Measurements from ENCODE around the gene AK5. TPM values are rescaled to one million over a fixed set of nuclear protein-coding genes. Genes with fewer than 3 reads are reported as not detected.

AK5 gene
- total and polyA plus RNA-seq, 2 of the 4 experiments (the other 2 are of a cell fraction), result 22.5 to 25.8 TPM

GRCh38 chr1:77504986-77505385 lies 223.2 kb downstream of the AK5 start:
- Histone ChIP-seq H3K56ac (ENCODE audit: extremely low read depth, insufficient read depth, low read length) (no peak overlapping the region), H3K4me3 (ENCODE audit: insufficient read depth, low read depth, low read length) (no peak overlapping the region), H3K9ac (ENCODE audit: low read depth, low read length) (no peak overlapping the region), H3K18ac (ENCODE audit: low read depth, low read length) (no peak overlapping the region; the same call in 1 of the 2 replicates), H3K23ac (ENCODE audit: low read depth, low read length) (no peak overlapping the region), H3K14ac (replicated peaks; ENCODE audit: low read depth, low read length) (0 out of 2 replicates have a peak overlapping the region, but pooled peaks have one; percentile 5), H3K9me3 (ENCODE audit: control insufficient read depth, insufficient read depth, low read length) (no peaks in the 10 kb centered on the region), H3K9me1 (ENCODE audit: insufficient read depth, low read length) (peaks cover 8% of the 10 kb centered on the region; the same call in 1 of the 2 replicates), H3K4ac (ENCODE audit: low read depth, low read length) (peak overlapping the region; percentile 57; the same call in 1 of the 2 replicates), H3K79me1 (ENCODE audit: low read depth in 1 of 2, low read length in 2 of 2) (peaks cover 0 to 15% of the 10 kb centered on the region in 2 experiments; a peak in 2 of 4 replicates), H3K27me3 (ENCODE audit: control insufficient read depth, insufficient read depth, low read length) (no peaks in the 10 kb centered on the region), H2BK20ac (ENCODE audit: low read depth, low read length) (no peak overlapping the region), H3K4me1 (ENCODE audit: control insufficient read depth, insufficient read depth, low read length) (peaks cover 7% of the 10 kb centered on the region), H3K4me2 (ENCODE audit: low read depth, low read length) (no peak overlapping the region), H4K20me1 (ENCODE audit: insufficient read depth, low read length) (no peaks in the 10 kb centered on the region), H4K5ac (ENCODE audit: low read depth, low read length) (no peak overlapping the region; the same call in 1 of the 2 replicates), H2BK15ac (ENCODE audit: low read depth, low read length) (peak overlapping the region; percentile 74; the same call in 1 of the 3 replicates), H4K91ac (ENCODE audit: insufficient read depth, low read depth, low read length) (peak overlapping the region; percentile 51; the same call in 1 of the 2 replicates), H2BK120ac (ENCODE audit: low read depth, low read length) (peak overlapping the region; percentile 73), H2AK9ac (replicated peaks; ENCODE audit: low read depth, low read length, poor library complexity) (no peak overlapping the region), H2AK5ac (ENCODE audit: low read depth, low read length) (no peak overlapping the region; the same call in 1 of the 2 replicates), H4K8ac (ENCODE audit: low read depth in 2 of 2, low read length in 2 of 2) (peak overlapping the region in 1 of 2 experiments; percentile 54; a peak in 2 of 4 replicates), H2AFZ (replicated peaks; ENCODE audit: low read length, poor library complexity) (no peak overlapping the region), H3K36me3 (ENCODE audit: control insufficient read depth, insufficient read depth, low read length) (no peaks in the 10 kb centered on the region; the same call in 1 of the 2 replicates), H3K27ac (ENCODE audit: insufficient read depth, low read length) (no peak overlapping the region), H2BK5ac (ENCODE audit: low read depth, low read length, poor library complexity, severe bottlenecking) (peak overlapping the region; percentile 13)
- BruUV-seq (replicated peaks), result no TSS peak
- DNase-seq (peak; percentile 12), ATAC-seq (ENCODE audit: low read depth) (no peak)
- dilution Hi-C loops (cut with HindIII; ENCODE audit: low sequenced_read_pairs, unreplicated experiment) (no loop called here), intact Hi-C loops (cut with micrococcal nuclease) (no loop called here), in situ Hi-C loops (cut with MboI; ENCODE audit: low sequenced_read_pairs) (no loop called here)
- TF ChIP-seq MAFK (IDR thresholded peaks at IDR 0.05; ENCODE audit: low read depth, low read length), result no peak
- TF ChIP-seq, protein P1, sequence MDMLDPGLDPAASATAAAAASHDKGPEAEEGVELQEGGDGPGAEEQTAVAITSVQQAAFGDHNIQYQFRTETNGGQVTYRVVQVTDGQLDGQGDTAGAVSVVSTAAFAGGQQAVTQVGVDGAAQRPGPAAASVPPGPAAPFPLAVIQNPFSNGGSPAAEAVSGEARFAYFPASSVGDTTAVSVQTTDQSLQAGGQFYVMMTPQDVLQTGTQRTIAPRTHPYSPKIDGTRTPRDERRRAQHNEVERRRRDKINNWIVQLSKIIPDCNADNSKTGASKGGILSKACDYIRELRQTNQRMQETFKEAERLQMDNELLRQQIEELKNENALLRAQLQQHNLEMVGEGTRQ (IDR thresholded peaks at IDR 0.05; ENCODE audit: low read depth, low read length), result no peak
- no peak for TF ChIP-seq CHD1 (IDR thresholded peaks at IDR 0.05; ENCODE audit: low read depth, low read length)
- no peak for TF ChIP-seq MXI1 (IDR thresholded peaks at IDR 0.05; ENCODE audit: borderline replicate concordance, low read depth, low read length)
- no peak for TF ChIP-seq RAD21 (IDR thresholded peaks at IDR 0.05; ENCODE audit: low read length)
- no peak for TF ChIP-seq ELK1 (IDR thresholded peaks at IDR 0.05; ENCODE audit: borderline replicate concordance, low read depth, low read length)
- no peak for TF ChIP-seq SMC3 (IDR thresholded peaks at IDR 0.05; ENCODE audit: low read depth, low read length)
- TF ChIP-seq RFX5 (IDR thresholded peaks at IDR 0.05; ENCODE audit: low read depth, low read length), result no peak
- no peak for TF ChIP-seq BHLHE40 (IDR thresholded peaks at IDR 0.05; ENCODE audit: low read depth, low read length)
- no peak for TF ChIP-seq FOS (IDR thresholded peaks at IDR 0.05; ENCODE audit: low read depth, low read length)
- TF ChIP-seq NFE2L2 (IDR thresholded peaks at IDR 0.05; ENCODE audit: low read depth, low read length), result no peak
- TF ChIP-seq RCOR1 (IDR thresholded peaks at IDR 0.05; ENCODE audit: insufficient replicate concordance, low read length), result no peak
- TF ChIP-seq MAZ (IDR thresholded peaks at IDR 0.05; ENCODE audit: borderline replicate concordance, low read depth, low read length), result no peak
- POLR2A ChIA-PET (ENCODE audit: unreplicated experiment), result no interaction called here
- CTCF ChIA-PET, result no interaction called here
- WGBS, 2 experiments (ENCODE audit: extremely low coverage in 2 of 2, insufficient read length in 1 of 2), result no CpG with 5 or more reads among the region's 4 CpGs
